Astrocyte of the cerebellum (primary cell): Measurements from ENCODE around the gene CX3CL1.

Experiments
- DNase-seq: peaks from one replicate; pipeline ENCODE4 v3.0.0-alpha.2; 2011; ENCODE audit warnings: low read depth
- H3K4me3 ChIP-seq: 2 replicates; pipeline ENCODE4 v1.5.1; 2011; ENCODE audit warnings: mild to moderate bottlenecking, low read depth, low read length, moderate library complexity
- CTCF ChIP-seq: IDR thresholded peaks from 2 replicates; pipeline ENCODE4 v1.5.1; 2012; ENCODE audit warnings: low read length, low read depth, moderate library complexity, mild to moderate bottlenecking; ENCODE audit errors: missing control alignments
- in situ Hi-C: cut with HindIII; loops from 2 replicates; pipeline ENCODE4 v1.10.0; 2017; ENCODE audit warnings: low sequenced_read_pairs

The CX3CL1 gene

GRCh38 chr16:57403965-57404817 is 31.9 kb downstream of the CX3CL1 start, which contains the start of gene CCL17:
TSS of gene CCL17 (plus strand) at chr16:57404767. CDS start at chr16:57413933, 9,166 bp downstream.
- TF ChIP-seq CTCF: no peak
- no peak within 1 kb of the TSS for H3K4me3 ChIP-seq
- in situ Hi-C loops: no loop called here
- no peak for DNase-seq

- no peak overlapping the region for H3K4me3 ChIP-seq
- in situ Hi-C loops: no loop called here
- TF ChIP-seq CTCF: no peak
- DNase-seq: no peak
Observed at GRCh38 chr16:57405097-57405496, 32.8 kb downstream of the CX3CL1 start.

- DNase-seq: no peak
- no peak for TF ChIP-seq CTCF
- no peak overlapping the region for H3K4me3 ChIP-seq
- in situ Hi-C loops: no loop called here
Observed at GRCh38 chr16:57406881-57407280, 34.6 kb downstream of the CX3CL1 start.

GRCh38 chr16:57407521-57408353 is 35.4 kb downstream of the CX3CL1 start:
- no peak for TF ChIP-seq CTCF
- DNase-seq: no peak
- in situ Hi-C loops: no loop called here
- H3K4me3 ChIP-seq: no peak overlapping the region

- DNase-seq: no peak
- no peak overlapping the region for H3K4me3 ChIP-seq
- in situ Hi-C loops: no loop called here
- TF ChIP-seq CTCF: no peak
Observed at GRCh38 chr16:57409065-57409464, 36.8 kb downstream of the CX3CL1 start.

GRCh38 chr16:57409870-57410587 is 37.7 kb downstream of the CX3CL1 start:
- no peak overlapping the region for H3K4me3 ChIP-seq
- DNase-seq: no peak
- TF ChIP-seq CTCF: no peak
- in situ Hi-C loops: loop anchor here (10.0 kb wide), 2 partner anchors 85 to 115 kb away; no protein-coding TSS in a partner anchor
